Measurements from ENCODE around the gene CEP112. TPM values are rescaled to one million over a fixed set of nuclear protein-coding genes. Genes with fewer than 3 reads are reported as not detected.

Gene CEP112
- polyA plus RNA-seq, 3 donors = 11.8 to 16.4 (median 13.8) TPM

- no peak for DNase-seq (ENCODE audit: extremely low read depth in 1 of 11, low read depth in 9 of 11, low spot score in 4 of 11)
Observed at GRCh38 chr17:65662196-65662595, 529.7 kb downstream of the CEP112 start.

GRCh38 chr17:65660947-65661346 lies 531.0 kb downstream of the CEP112 start:
- no peak for DNase-seq (ENCODE audit: extremely low read depth in 1 of 11, low read depth in 9 of 11, low spot score in 4 of 11)

GRCh38 chr17:65660078-65660477 lies 531.9 kb downstream of the CEP112 start:
- no peak for DNase-seq (ENCODE audit: extremely low read depth in 1 of 11, low read depth in 9 of 11, low spot score in 4 of 11)

GRCh38 chr17:65659512-65659911 lies 532.4 kb downstream of the CEP112 start:
- no peak for DNase-seq (ENCODE audit: extremely low read depth in 1 of 11, low read depth in 9 of 11, low spot score in 4 of 11)

GRCh38 chr17:65657251-65657828 lies 534.6 kb downstream of the CEP112 start:
- no peak for DNase-seq (ENCODE audit: extremely low read depth in 1 of 11, low read depth in 9 of 11, low spot score in 4 of 11)

GRCh38 chr17:65656390-65657250 lies 535.3 kb downstream of the CEP112 start:
- no peak for DNase-seq (ENCODE audit: extremely low read depth in 1 of 11, low read depth in 9 of 11, low spot score in 4 of 11)

GRCh38 chr17:65655706-65656105 lies 536.2 kb downstream of the CEP112 start:
- no peak for DNase-seq (ENCODE audit: extremely low read depth in 1 of 11, low read depth in 9 of 11, low spot score in 4 of 11)

GRCh38 chr17:65644545-65644944 lies 547.4 kb downstream of the CEP112 start:
- no peak for DNase-seq (ENCODE audit: extremely low read depth in 1 of 11, low read depth in 9 of 11, low spot score in 4 of 11)

GRCh38 chr17:65638221-65638975 lies 553.5 kb downstream of the CEP112 start:
- DNase-seq (ENCODE audit: extremely low read depth in 1 of 11, low read depth in 9 of 11, low spot score in 4 of 11) = peak in 2 of 11 donors; percentile 7 to 11

- no peak for DNase-seq (ENCODE audit: extremely low read depth in 1 of 11, low read depth in 9 of 11, low spot score in 4 of 11)
Observed at GRCh38 chr17:65637786-65638185, 554.1 kb downstream of the CEP112 start.

GRCh38 chr17:65634533-65634932 lies 557.4 kb downstream of the CEP112 start:
- DNase-seq (ENCODE audit: extremely low read depth in 1 of 11, low read depth in 9 of 11, low spot score in 4 of 11) = no peak

GRCh38 chr17:65633988-65634387 lies 557.9 kb downstream of the CEP112 start:
- no peak for DNase-seq (ENCODE audit: extremely low read depth in 1 of 11, low read depth in 9 of 11, low spot score in 4 of 11)

- DNase-seq (ENCODE audit: extremely low read depth in 1 of 11, low read depth in 9 of 11, low spot score in 4 of 11) = no peak
Observed at GRCh38 chr17:65633146-65633881, 558.6 kb downstream of the CEP112 start.

GRCh38 chr17:65630502-65630901 lies 561.4 kb downstream of the CEP112 start:
- DNase-seq (ENCODE audit: extremely low read depth in 1 of 11, low read depth in 9 of 11, low spot score in 4 of 11) = no peak

- DNase-seq (ENCODE audit: extremely low read depth in 1 of 11, low read depth in 9 of 11, low spot score in 4 of 11) = no peak
Observed at GRCh38 chr17:65629234-65629690, 562.7 kb downstream of the CEP112 start.

- DNase-seq (ENCODE audit: extremely low read depth in 1 of 11, low read depth in 9 of 11, low spot score in 4 of 11) = peak in 1 of 11 donors; percentile 3
Observed at GRCh38 chr17:65628644-65629036, 563.3 kb downstream of the CEP112 start.

GRCh38 chr17:65627891-65628643 lies 563.9 kb downstream of the CEP112 start:
- DNase-seq (ENCODE audit: extremely low read depth in 1 of 11, low read depth in 9 of 11, low spot score in 4 of 11) = peak in 10 of 11 donors; percentile 13 to 59 (median 32)

- no peak for DNase-seq (ENCODE audit: extremely low read depth in 1 of 11, low read depth in 9 of 11, low spot score in 4 of 11)
Observed at GRCh38 chr17:65627108-65627507, 564.8 kb downstream of the CEP112 start.

Measured in renal cortex interstitium (tissue), 11 donors.